ENCODE data around the gene CMSS1.

DNA sequence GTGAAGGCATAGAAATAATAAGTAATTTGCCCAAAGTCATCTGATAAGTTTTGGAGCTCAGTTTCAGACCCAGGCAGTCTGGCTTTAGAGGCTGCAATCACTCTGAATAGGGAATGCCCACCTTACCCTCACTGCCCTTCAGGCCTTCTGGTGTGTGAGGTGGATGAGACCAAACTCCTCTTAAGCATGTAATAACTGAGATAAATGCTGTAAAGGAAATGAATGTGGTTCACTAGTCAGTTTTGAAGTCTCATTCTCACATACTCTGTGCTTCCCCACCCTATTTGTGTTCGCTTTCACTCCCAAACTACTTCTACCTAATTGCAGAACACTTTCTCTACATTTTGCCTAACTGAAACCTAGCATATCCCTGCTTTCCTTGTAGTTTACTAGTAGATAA is 152.5 kb downstream of the CMSS1 start:
- TF ChIP-seq, protein P1, sequence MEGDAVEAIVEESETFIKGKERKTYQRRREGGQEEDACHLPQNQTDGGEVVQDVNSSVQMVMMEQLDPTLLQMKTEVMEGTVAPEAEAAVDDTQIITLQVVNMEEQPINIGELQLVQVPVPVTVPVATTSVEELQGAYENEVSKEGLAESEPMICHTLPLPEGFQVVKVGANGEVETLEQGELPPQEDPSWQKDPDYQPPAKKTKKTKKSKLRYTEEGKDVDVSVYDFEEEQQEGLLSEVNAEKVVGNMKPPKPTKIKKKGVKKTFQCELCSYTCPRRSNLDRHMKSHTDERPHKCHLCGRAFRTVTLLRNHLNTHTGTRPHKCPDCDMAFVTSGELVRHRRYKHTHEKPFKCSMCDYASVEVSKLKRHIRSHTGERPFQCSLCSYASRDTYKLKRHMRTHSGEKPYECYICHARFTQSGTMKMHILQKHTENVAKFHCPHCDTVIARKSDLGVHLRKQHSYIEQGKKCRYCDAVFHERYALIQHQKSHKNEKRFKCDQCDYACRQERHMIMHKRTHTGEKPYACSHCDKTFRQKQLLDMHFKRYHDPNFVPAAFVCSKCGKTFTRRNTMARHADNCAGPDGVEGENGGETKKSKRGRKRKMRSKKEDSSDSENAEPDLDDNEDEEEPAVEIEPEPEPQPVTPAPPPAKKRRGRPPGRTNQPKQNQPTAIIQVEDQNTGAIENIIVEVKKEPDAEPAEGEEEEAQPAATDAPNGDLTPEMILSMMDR (IDR thresholded peaks at IDR 0.05 in 2 of 3, conservative IDR thresholded peaks at IDR 0.05 in 1 of 3; ENCODE audit: borderline replicate concordance in 1 of 3, insufficient read depth in 1 of 3, low read depth in 2 of 3, low read length in 2 of 3) = no peak
- TF ChIP-seq POLR2A (IDR thresholded peaks at IDR 0.05; ENCODE audit: borderline replicate concordance, extremely low read depth, insufficient read depth, insufficient read length) (no peak), POLR2AphosphoS5 (IDR thresholded peaks at IDR 0.05; ENCODE audit: low read depth, low read length) (no peak), EZH2 (IDR thresholded peaks at IDR 0.05) (no peak), SRF (IDR thresholded peaks at IDR 0.05; ENCODE audit: low read depth) (no peak), JUND (IDR thresholded peaks at IDR 0.05) (no peak), ZNF274 (IDR thresholded peaks at IDR 0.05; ENCODE audit: low read depth, low read length) (no peak), FOSL1 (IDR thresholded peaks at IDR 0.05; ENCODE audit: low read depth) (no peak)
- TF ChIP-seq, protein P2, sequence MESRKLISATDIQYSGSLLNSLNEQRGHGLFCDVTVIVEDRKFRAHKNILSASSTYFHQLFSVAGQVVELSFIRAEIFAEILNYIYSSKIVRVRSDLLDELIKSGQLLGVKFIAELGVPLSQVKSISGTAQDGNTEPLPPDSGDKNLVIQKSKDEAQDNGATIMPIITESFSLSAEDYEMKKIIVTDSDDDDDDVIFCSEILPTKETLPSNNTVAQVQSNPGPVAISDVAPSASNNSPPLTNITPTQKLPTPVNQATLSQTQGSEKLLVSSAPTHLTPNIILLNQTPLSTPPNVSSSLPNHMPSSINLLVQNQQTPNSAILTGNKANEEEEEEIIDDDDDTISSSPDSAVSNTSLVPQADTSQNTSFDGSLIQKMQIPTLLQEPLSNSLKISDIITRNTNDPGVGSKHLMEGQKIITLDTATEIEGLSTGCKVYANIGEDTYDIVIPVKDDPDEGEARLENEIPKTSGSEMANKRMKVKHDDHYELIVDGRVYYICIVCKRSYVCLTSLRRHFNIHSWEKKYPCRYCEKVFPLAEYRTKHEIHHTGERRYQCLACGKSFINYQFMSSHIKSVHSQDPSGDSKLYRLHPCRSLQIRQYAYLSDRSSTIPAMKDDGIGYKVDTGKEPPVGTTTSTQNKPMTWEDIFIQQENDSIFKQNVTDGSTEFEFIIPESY (IDR thresholded peaks at IDR 0.05; ENCODE audit: extremely low read depth, insufficient replicate concordance, low read length) = no peak
- TF ChIP-seq, protein P3, sequence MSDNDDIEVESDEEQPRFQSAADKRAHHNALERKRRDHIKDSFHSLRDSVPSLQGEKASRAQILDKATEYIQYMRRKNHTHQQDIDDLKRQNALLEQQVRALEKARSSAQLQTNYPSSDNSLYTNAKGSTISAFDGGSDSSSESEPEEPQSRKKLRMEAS (IDR thresholded peaks at IDR 0.05) = no peak
- TF ChIP-seq, protein P4, sequence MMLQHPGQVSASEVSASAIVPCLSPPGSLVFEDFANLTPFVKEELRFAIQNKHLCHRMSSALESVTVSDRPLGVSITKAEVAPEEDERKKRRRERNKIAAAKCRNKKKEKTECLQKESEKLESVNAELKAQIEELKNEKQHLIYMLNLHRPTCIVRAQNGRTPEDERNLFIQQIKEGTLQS (IDR thresholded peaks at IDR 0.05) = no peak
